HG03108 (cell line): ENCODE results near the gene ANKRD42.
A peak's percentile ranks its signal among the peaks of the same experiment; 100 is the strongest.
"Not testable (repeated sequence)": the region's sequence is repeated elsewhere in the genome, so short reads cannot be mapped to it uniquely, and the experiment has no call there.

ENCODE experiments used
- ATAC-seq: cut with Tn5 transposase; IDR thresholded peaks from one replicate; pipeline ENCODE4 v1.9.1; 2021; ENCODE audit warnings: moderate library complexity; ENCODE audit not compliant: unreplicated experiment

The ANKRD42 gene

DNA sequence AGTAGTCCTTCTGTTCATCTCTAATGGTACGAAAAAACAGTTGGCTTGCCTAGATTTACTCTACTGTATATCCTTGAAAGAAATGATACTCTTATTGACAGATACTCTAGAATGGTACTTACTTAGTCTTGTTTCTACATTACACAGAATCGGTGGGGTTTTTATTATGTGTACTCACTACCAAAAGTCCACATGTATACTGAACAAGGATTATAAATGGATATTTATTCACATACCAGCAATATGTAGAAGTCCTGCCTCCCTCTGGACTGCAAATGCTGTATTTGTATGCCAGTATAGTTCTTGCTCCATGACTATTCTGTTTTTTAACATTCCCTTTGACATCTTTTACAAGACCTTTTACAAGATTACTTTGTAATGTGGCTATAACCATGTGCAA, 22.6 kb upstream of the ANKRD42 start:
- no peak for ATAC-seq

GRCh38 chr11:83172551-83172950, 21.0 kb upstream of the ANKRD42 start:
- ATAC-seq = no peak

DNA sequence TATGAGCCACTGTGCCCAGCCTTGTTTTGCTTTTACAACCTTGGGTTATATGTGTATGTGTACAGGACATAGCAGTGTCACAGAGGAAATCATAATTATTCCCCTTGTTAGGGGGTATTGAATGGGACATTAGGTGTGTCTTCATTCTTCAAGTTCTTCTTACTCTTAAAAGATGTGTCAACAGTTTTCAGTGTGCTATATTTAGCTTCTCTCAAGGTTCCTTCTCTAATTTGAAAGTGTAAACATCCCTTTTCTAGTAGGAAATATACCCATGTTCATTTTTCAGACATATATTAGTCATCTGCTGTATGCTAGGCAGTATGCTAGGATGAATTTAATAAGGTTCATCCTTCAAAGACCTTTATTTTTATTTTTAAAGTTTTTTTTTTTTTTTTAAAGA, 19.5 kb upstream of the ANKRD42 start:
- peak; percentile 60 for ATAC-seq

DNA sequence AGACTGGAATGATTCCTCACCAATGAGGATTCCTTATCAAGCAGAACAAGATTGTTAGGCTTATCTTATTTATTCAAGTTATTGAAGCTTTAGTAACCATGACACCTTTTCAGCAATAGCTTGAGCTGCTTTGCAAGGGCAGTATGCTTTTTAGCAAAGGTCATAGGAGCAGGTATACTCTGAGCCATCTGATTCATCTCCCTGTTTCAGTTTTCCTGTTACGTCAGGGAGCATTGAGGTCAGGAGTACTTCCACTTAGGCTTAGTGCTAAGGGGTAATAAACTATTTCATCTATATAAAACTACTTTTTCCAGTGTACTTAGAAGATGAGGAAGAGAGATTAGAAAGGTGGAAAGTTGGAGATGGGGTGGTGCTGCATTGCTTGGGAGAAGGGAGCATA, 17.7 kb upstream of the ANKRD42 start:
- ATAC-seq = no peak

GRCh38 chr11:83181815-83182214, 11.7 kb upstream of the ANKRD42 start:
- no peak for ATAC-seq

GRCh38 chr11:83185767-83186166, 7.7 kb upstream of the ANKRD42 start:
- ATAC-seq = no peak

DNA sequence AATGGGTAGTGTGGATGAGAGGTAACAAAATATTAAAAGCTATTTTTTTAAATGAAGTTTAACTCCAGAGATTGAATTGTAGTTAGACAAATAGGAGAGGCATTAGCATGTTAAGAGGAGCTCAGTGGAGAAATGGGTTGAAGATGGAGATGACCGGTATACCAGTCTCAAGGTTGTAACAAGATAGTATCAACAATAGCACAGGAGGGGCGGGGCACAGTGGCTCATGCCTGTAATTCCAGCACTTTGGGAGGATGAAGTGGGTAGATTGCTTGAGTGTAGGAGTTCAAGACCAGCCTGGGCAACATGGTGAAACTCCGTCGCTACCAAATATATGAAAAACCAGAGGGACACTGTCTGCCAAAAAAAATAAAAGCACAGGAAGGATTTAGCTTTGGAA, 6.0 kb upstream of the ANKRD42 start:
- no peak for ATAC-seq

DNA sequence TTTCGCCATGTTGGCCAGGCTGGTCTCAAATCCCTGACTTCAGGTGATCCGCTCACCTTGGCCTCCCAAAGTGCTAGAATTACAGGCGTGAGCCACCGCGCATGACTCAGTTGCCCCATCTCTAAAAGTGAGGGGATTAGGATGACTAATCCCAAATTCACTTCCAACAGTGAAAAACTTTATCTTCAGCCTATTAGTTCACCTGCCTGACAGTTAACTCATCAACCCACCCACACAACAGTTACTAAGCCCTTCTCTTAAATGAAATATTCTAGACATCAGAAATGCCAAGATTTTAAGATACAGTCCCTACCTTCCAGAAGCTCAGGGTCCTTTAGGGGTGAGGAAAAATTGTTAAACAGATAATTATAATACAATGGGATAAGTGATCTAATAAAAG, 2.0 kb upstream of the ANKRD42 start:
- no peak for ATAC-seq

DNA sequence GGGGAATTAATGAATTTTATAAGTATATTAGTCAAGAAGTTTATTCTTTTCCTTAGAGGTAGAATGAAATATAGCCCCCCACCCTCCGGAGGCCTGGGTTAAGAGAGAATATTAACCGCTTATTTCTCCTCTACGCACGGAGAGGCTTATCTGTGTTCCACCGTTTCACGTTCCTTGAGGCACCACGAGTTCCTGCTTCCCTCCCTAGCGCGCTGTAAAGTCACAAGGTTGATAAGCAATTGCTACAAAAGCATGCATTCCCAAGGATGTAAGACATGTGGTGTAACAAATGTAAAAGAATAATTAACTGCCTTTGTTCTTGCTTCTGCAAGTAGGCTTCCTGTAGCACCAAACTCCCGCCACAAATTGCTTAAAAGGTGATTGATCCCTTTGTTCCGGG, 1.5 kb upstream of the ANKRD42 start:
- ATAC-seq = no peak

DNA sequence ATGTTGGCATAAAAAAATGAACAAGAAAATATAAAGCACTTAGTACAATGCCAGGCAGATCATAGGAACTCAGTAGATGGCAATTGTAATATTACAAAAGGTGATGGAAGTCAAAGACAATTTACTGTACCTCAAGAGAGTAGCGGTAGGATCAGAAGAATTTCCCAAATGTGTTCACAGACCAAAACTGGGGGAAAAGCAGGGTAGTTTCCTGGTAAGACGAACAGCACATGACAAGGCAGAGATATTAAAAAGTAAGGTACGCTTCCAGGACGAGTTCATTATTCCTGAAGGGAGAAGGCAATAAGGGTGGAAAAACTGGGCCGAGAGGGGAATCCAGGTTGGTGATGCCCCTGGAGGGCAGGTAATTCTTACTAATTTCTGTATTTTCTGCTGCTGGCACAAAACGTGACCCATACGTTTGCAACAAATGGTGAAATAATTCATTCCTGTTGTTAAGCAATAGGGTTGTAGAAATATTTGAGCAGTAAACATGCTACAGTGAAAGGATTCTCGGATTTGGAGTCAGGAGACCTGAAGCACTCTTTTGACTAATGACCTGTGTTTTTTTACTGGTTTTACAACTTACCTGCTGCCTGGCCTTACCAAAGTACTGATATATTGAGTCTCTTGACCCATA, 786 bp upstream of the ANKRD42 start:
- ATAC-seq = no peak

DNA sequence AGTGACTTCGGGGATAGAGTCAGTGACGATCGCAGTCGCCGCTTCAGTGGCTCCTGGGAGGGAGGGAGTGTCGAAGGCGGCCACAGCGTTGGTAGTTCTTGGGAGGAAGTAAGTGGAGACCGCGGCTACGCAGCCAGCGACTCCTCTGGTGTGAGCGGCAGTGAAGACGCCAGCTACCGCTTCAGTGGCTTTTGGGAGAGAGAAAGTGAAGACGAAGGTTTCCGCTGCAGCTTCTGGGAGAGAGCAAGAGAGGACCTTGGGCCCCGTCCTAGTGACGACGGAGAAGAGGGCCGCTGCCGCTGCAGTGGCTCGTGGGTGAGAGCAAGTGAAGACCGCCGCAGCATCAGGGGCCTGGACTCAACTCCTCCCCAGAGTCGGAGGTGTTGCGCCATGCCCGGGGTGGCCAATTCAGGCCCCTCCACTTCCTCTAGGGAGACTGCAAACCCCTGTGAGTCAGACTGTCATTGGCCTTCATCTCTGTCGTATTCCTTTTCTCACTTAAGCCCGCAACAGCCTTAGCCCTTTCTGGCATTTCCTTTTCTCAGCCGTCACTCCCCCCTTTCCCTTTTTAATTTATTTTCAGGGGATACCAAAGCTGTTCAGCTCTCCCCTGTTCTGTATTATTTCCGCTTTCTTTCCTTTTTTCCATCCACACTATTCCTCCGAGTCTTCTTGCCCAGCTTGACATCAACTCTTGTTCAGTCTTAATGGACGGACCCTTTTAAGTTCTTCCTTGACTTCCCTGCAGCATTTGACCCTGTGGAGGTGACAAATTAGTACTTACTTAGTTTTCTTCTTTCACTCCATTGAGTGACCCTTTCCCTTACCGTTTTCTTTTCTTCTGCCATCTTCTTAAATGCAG, 1.0 kb downstream of the ANKRD42 start:
- ATAC-seq = peak; percentile 36

DNA sequence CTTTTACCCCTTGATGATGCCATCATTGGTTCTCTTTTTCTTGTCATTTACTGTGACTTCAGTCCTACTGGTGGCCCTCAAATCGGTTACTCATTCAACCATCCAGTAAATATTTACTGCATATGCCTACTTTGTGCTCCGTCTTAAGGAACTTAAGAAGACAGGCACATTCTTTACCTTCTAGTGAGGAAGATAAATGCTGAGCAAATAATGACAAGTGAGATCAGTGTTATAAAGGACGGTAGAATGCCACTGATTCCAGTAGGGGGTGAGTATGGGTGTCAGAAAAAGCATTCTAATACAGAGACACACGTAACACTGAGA, 1.6 kb downstream of the ANKRD42 start:
- no peak for ATAC-seq

DNA sequence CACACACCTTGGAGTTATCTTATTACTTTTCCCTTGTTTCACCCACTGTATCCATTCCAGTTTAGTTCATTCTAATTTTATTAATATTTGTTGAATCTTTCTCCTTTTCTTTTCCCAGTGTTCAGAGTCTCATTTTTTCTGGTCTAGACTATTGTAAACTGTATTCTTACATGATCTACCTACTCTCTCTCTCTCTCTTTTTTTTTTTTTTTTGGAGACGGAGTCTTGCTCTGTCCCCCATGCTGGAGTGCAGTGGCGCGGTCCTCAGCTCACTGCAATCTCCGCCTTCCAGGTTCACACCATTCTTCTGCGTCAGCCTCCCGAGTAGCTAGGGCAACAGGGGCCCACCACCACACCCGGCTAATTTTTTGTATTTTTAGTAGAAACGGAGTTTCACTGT, 2.1 kb downstream of the ANKRD42 start:
- no peak for ATAC-seq

- no peak for ATAC-seq
These were observed 6.5 kb downstream of the ANKRD42 start for GRCh38 chr11:83200035-83200434.

GRCh38 chr11:83205608-83206185, 12.2 kb downstream of the ANKRD42 start:
- ATAC-seq = no peak

- no peak for ATAC-seq
These were observed 12.7 kb downstream of the ANKRD42 start for GRCh38 chr11:83206221-83206620.

- ATAC-seq = not testable (repeated sequence)
These were observed 13.4 kb downstream of the ANKRD42 start for GRCh38 chr11:83206771-83207382.

GRCh38 chr11:83219095-83219494, 25.6 kb downstream of the ANKRD42 start:
- no peak for ATAC-seq

DNA sequence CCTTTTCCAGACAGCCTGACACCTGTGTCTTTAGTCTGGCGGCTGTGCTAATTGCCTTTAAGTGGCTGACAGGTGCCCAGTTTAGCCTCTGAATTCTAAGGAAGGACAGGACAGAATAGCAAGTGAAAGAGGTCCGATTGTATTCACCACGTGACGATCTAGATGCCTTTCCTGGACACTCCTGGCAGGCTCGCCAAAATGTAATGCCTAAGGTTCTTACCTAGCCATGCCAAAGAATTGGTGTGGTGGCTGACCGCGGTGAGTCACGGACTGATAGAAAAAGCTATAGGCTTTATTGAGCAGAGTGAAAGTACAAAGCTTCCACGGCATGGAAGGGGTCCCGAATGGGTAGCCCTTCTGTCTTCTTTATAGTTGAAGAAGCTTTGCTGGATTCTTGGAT, 26.7 kb downstream of the ANKRD42 start:
- no peak for ATAC-seq

GRCh38 chr11:83221694-83222093, 28.2 kb downstream of the ANKRD42 start:
- no peak for ATAC-seq

DNA sequence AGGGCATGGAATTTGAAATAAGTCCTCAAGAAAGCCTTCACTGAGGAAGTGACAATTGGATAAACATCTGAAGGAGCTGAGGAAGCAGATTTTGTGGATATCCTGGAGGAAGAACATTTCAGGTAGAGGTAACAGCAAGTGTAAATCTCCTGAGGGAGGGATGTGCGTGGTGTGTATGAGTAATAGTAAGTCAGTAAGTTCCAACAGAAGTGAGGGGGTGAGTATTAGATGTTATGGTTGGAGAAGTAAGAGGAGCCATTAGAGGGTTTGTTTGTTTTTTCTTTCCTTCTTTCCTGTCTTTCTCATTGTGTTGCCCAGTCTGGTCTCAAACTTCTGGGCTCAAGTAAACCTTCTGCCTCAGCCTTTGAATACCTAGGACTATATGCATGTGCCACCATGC, 29.0 kb downstream of the ANKRD42 start:
- ATAC-seq = no peak

DNA sequence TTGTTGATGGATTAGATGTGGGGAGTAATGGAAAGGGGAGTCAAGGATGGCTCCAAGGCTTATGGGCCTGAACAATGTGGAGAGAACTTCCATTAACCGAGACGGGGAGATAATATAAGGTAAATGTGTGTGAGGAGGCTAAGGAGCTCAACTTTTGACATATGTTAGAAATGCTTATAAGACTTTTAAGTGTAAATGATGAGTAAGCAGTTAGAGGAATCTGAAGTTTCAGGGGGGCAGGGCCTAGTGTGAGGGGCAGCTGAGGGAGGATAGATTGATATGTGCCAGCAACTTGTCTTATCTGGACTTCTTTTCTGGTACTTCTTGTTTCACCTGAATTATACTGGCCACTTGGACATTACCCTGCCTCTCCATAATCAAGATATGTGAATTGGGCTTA, 29.9 kb downstream of the ANKRD42 start:
- no peak for ATAC-seq
